Skeletal muscle satellite cell (primary cell): Measurements from ENCODE around the gene LRRC37A2. TPM values are rescaled to one million over a fixed set of nuclear protein-coding genes. Genes with fewer than 3 reads are reported as not detected.
"Not testable (repeated sequence)": the region's sequence is repeated elsewhere in the genome, so short reads cannot be mapped to it uniquely, and the experiment has no call there.

ENCODE experiments used
- H3K27me3 ChIP-seq: 2 replicates; pipeline ENCODE4 v1.7.0; 2013; ENCODE audit warnings: low read length; ENCODE audit not compliant: control insufficient read depth, insufficient read depth
- H3K36me3 ChIP-seq: 2 replicates; pipeline ENCODE4 v1.7.0; 2013; ENCODE audit warnings: mild to moderate bottlenecking, control low read depth, low read length; ENCODE audit not compliant: insufficient read depth
- H3K4me1 ChIP-seq: 2 replicates; pipeline ENCODE4 v1.7.0; 2013; ENCODE audit warnings: low read length; ENCODE audit not compliant: control insufficient read depth, insufficient read depth
- H3K4me2 ChIP-seq: 2 replicates; pipeline ENCODE4 v1.7.0; 2013; ENCODE audit warnings: mild to moderate bottlenecking, low read length
- H3K4me3 ChIP-seq: 2 replicates; pipeline ENCODE4 v1.7.0; 2013; ENCODE audit warnings: low read length
- H3K9ac ChIP-seq: 2 replicates; pipeline ENCODE4 v1.7.0; 2013; ENCODE audit warnings: mild to moderate bottlenecking, low read depth, low read length, moderate library complexity
- H3K9me3 ChIP-seq: replicated peaks from 2 replicates; pipeline ENCODE4 v1.7.0; 2013; ENCODE audit warnings: mild to moderate bottlenecking, control low read depth, low read length
- small RNA-seq: library from RNA; depleted of rRNA; stranded (forward); fragments of <200 nt; gene quantifications from one replicate; pipeline ENCODE3, GENCODE V24; 2012

Gene LRRC37A2

GRCh38 chr17:46603125-46603524 lies 90.9 kb downstream of the LRRC37A2 start:
- H3K4me1 ChIP-seq, H3K4me2 ChIP-seq, H3K36me3 ChIP-seq, H3K27me3 ChIP-seq, H3K4me3 ChIP-seq, H3K9me3 ChIP-seq, H3K9ac ChIP-seq: not testable (repeated sequence)

Small RNAs within 50 kb of the gene (small RNA-seq; reads per million reads assigned to genes)
- gene RN7SL199P = not detected
